Activated T-cell treated with anti-CD3 and anti-CD28 coated beads, Interleukin-2, amount 50 U/mL, for 48 hours (primary cell): ENCODE measurements around the gene B4GALT2.

ENCODE experiments used
- DNase-seq, 2 experiments: peaks; one replicate each; pipeline ENCODE4 v3.0.0-alpha.2; 2020

Gene B4GALT2

GRCh38 chr1:44008259-44008658, 29.2 kb downstream of the B4GALT2 start:
- DNase-seq: no peak

- no peak for DNase-seq
These were observed 32.0 kb downstream of the B4GALT2 start for GRCh38 chr1:44010935-44011471.

GRCh38 chr1:44012404-44012803, 33.4 kb downstream of the B4GALT2 start:
- no peak for DNase-seq

GRCh38 chr1:44012941-44013609, 34.1 kb downstream of the B4GALT2 start:
- no peak for DNase-seq

- DNase-seq: no peak
These were observed 34.9 kb downstream of the B4GALT2 start for GRCh38 chr1:44013949-44014348.

GRCh38 chr1:44014365-44015104, 35.5 kb downstream of the B4GALT2 start:
- no peak for DNase-seq

- no peak for DNase-seq
These were observed 36.2 kb downstream of the B4GALT2 start for GRCh38 chr1:44015206-44015605.

GRCh38 chr1:44016041-44016889, 37.3 kb downstream of the B4GALT2 start:
- no peak for DNase-seq

- DNase-seq: no peak
These were observed 37.9 kb downstream of the B4GALT2 start for GRCh38 chr1:44016890-44017400.

GRCh38 chr1:44019466-44019948, 40.5 kb downstream of the B4GALT2 start:
- DNase-seq: no peak

GRCh38 chr1:44020464-44020863, 41.5 kb downstream of the B4GALT2 start:
- no peak for DNase-seq

- no peak for DNase-seq
These were observed 42.1 kb downstream of the B4GALT2 start for GRCh38 chr1:44021156-44021555.

- DNase-seq: no peak
These were observed 42.7 kb downstream of the B4GALT2 start for GRCh38 chr1:44021581-44022321.

- DNase-seq: no peak
These were observed 45.3 kb downstream of the B4GALT2 start for GRCh38 chr1:44024031-44024902.

GRCh38 chr1:44024903-44025525, 46.0 kb downstream of the B4GALT2 start:
- DNase-seq: no peak

GRCh38 chr1:44025816-44026215, 46.8 kb downstream of the B4GALT2 start:
- no peak for DNase-seq

GRCh38 chr1:44027320-44027719, 48.3 kb downstream of the B4GALT2 start:
- DNase-seq: no peak

GRCh38 chr1:44029260-44029910, 50.4 kb downstream of the B4GALT2 start:
- no peak for DNase-seq

GRCh38 chr1:44029911-44030604, 51.0 kb downstream of the B4GALT2 start:
- DNase-seq: peak; percentile 93 to 94
